GM13976 (cell line): ENCODE data around the gene ZNF43.
"Not testable (repeated sequence)": the region's sequence is repeated elsewhere in the genome, so short reads cannot be mapped to it uniquely, and the experiment has no call there.

Experiments used
- DNase-seq: peaks from one replicate; pipeline ENCODE4 v3.0.0; 2012; ENCODE audit warnings: low spot score
- CTCF ChIP-seq: IDR thresholded peaks from 2 replicates; pipeline ENCODE4 v1.5.1; 2012; ENCODE audit warnings: borderline replicate concordance, mild to moderate bottlenecking; ENCODE audit not compliant: insufficient read depth; ENCODE audit errors: extremely low read depth, missing control alignments, control extremely low read depth
- in situ Hi-C: fragments of 300-500 bp; cut with MboI; formaldehyde crosslinking; loops from one replicate; pipeline ENCODE4 v1.12.0; 2022; ENCODE audit warnings: low sequenced_read_pairs, mixed read lengths, inconsistent platforms; ENCODE audit not compliant: unreplicated experiment

The ZNF43 gene

GRCh38 chr19:21789466-21790085, 46.4 kb downstream of the ZNF43 start:
- no peak for TF ChIP-seq CTCF
- DNase-seq: no peak
- in situ Hi-C loops: no loop called here

- DNase-seq: no peak
- TF ChIP-seq CTCF: no peak
- in situ Hi-C loops: no loop called here
These were observed 49.0 kb downstream of the ZNF43 start for GRCh38 chr19:21786936-21787335.

GRCh38 chr19:21775792-21776191, 60.2 kb downstream of the ZNF43 start:
- DNase-seq, in situ Hi-C loops: not testable (repeated sequence)

GRCh38 chr19:21767065-21767800, 68.7 kb downstream of the ZNF43 start, which contains the start of gene ZNF100:
ZNF100 (minus strand) TSS chr19:21767579; CDS start chr19:21767429, 150 bp downstream.
- DNase-seq: peak; percentile 81
- in situ Hi-C loops: no loop called here
- peak; percentile 16 for TF ChIP-seq CTCF

- in situ Hi-C loops, DNase-seq: not testable (repeated sequence)
These were observed 69.3 kb downstream of the ZNF43 start for GRCh38 chr19:21766705-21767064.

- in situ Hi-C loops: no loop called here
- no peak for TF ChIP-seq CTCF
- no peak for DNase-seq
These were observed 70.8 kb downstream of the ZNF43 start for GRCh38 chr19:21765151-21765550.

- in situ Hi-C loops: not testable (repeated sequence)
These were observed 74.4 kb downstream of the ZNF43 start for GRCh38 chr19:21761547-21761946.

GRCh38 chr19:21758296-21758695, 77.7 kb downstream of the ZNF43 start:
- in situ Hi-C loops: no loop called here
- no peak for DNase-seq
- TF ChIP-seq CTCF: no peak

More at GRCh38 chr19:21761547-21761946, 74.4 kb downstream of the ZNF43 start:
- not testable (repeated sequence) for DNase-seq

- DNase-seq, in situ Hi-C loops: not testable (repeated sequence)
These were observed 80.4 kb downstream of the ZNF43 start for GRCh38 chr19:21755555-21755954.
